B cell (primary cell): ENCODE data around the gene PRR4. TPM values are rescaled to one million over a fixed set of nuclear protein-coding genes. Genes with fewer than 3 reads are reported as not detected.

Source experiments
- ATAC-seq: fragments of 200-7000 bp; cut with Tn5 transposase; one replicate; pipeline ENCODE4 v1.10.0; 2021; ENCODE audit warnings: low read depth, mild to moderate bottlenecking, moderate number of reproducible peaks, moderate library complexity
- CTCF ChIA-PET: fragments of 350-600 bp; sonication (Branson Sonifier 250); formaldehyde crosslinking; loops from one replicate; lab custom pipeline; 2021; ENCODE audit warnings: antibody characterized with exemption, inconsistent platforms; lab: Charles Lee
- POLR2A ChIA-PET: fragments of 350-600 bp; sonication (Branson Sonifier 250); formaldehyde crosslinking; loops from one replicate; lab custom pipeline; 2021; ENCODE audit warnings: antibody characterized with exemption; lab: Charles Lee
- DNase-seq: peaks from one replicate; pipeline ENCODE4 v3.0.0; 2013
- H2AFZ ChIP-seq: 2 replicates; pipeline ENCODE4 v1.6.1; 2012; ENCODE audit warnings: mild to moderate bottlenecking, low read depth, low read length; ENCODE audit not compliant: insufficient read depth, poor library complexity, severe bottlenecking
- H3K27ac ChIP-seq, 2 donors: 1 replicate in 1 of 2; 2 replicates in 1 of 2; pipeline ENCODE4 v1.5.1; 2012 to 2013; ENCODE audit warnings: low read length in 2 of 2, mild to moderate bottlenecking in 2 of 2, moderate library complexity in 1 of 2
- H3K27me3 ChIP-seq, 4 experiments: fragments of 200-600 bp in 1 of 4; sonication (generic) in 1 of 4; replicated peaks in 1 of 4; 1 replicate in 2 of 4; 2 replicates in 2 of 4; pipeline versions ENCODE4 v1.6.1 to v1.7.0; 2013 to 2016; ENCODE audit warnings: low read length in 3 of 4, mild to moderate bottlenecking in 2 of 4, mixed read lengths in 1 of 4, moderate library complexity in 1 of 4; ENCODE audit not compliant: insufficient read depth in 4 of 4, control insufficient read depth in 3 of 4; ENCODE audit errors: control extremely low read depth in 1 of 4
- H3K36me3 ChIP-seq, 2 experiments: replicated peaks in 1 of 2; 1 replicate in 1 of 2; 2 replicates in 1 of 2; pipeline versions ENCODE4 v1.6.1 to v1.7.1; 2013; ENCODE audit warnings: low read length in 1 of 2; ENCODE audit not compliant: insufficient read depth in 2 of 2, control insufficient read depth in 1 of 2; ENCODE audit errors: control extremely low read depth in 1 of 2, extremely low read depth in 1 of 2
- H3K4me1 ChIP-seq, 2 donors: fragments of 200-600 bp in 1 of 2; sonication (generic) in 1 of 2; 1 replicate in 1 of 2; 2 replicates in 1 of 2; pipeline versions ENCODE4 v1.5.1 to v1.6.1; 2013 to 2017; ENCODE audit warnings: low read length in 2 of 2; ENCODE audit not compliant: control insufficient read depth in 2 of 2, insufficient read depth in 2 of 2
- H3K4me2 ChIP-seq: replicated peaks from 2 replicates; pipeline ENCODE3; 2012; ENCODE audit warnings: mild to moderate bottlenecking, low read depth, low read length; ENCODE audit not compliant: poor library complexity, severe bottlenecking
- H3K4me3 ChIP-seq, 5 experiments: fragments of 200-600 bp in 1 of 5; sonication (generic) in 1 of 5; 1 replicate in 3 of 5; 2 replicates in 2 of 5; pipeline versions ENCODE4 v1.5.1 to v1.7.0; 2011 to 2016; ENCODE audit warnings: low read length in 4 of 5, mild to moderate bottlenecking in 4 of 5, low read depth in 2 of 5, control low read depth in 1 of 5, moderate library complexity in 1 of 5; ENCODE audit not compliant: insufficient read depth in 1 of 5; ENCODE audit errors: control extremely low read depth in 1 of 5, extremely low read depth in 1 of 5
- H3K79me2 ChIP-seq: fragments of 200-600 bp; sonication (generic); one replicate; pipeline ENCODE4 v1.6.0; 2016; ENCODE audit warnings: low read length; ENCODE audit not compliant: control insufficient read depth, insufficient read depth
- H3K9ac ChIP-seq: fragments of 200-600 bp; sonication (generic); 2 replicates; pipeline ENCODE4 v1.6.1; 2017; ENCODE audit warnings: mild to moderate bottlenecking, low read length, moderate library complexity
- H3K9me3 ChIP-seq, 3 donors: one replicate each; pipeline versions ENCODE4 v1.6.1 to v1.7.1; 2013; ENCODE audit warnings: low read length in 2 of 3; ENCODE audit not compliant: control insufficient read depth in 2 of 3, insufficient read depth in 1 of 3; ENCODE audit errors: control extremely low read depth in 1 of 3
- H4K20me1 ChIP-seq: 2 replicates; pipeline ENCODE4 v1.6.0; 2012; ENCODE audit warnings: mild to moderate bottlenecking, low read length; ENCODE audit not compliant: insufficient read depth, control insufficient read depth, poor library complexity, severe bottlenecking
- H3K27ac Mint-ChIP-seq: one replicate; pipeline ENCODE4 v1.8.0; 2021; ENCODE audit warnings: mixed read lengths
- H3K27me3 Mint-ChIP-seq: one replicate; pipeline ENCODE4 v1.8.0; 2021; ENCODE audit warnings: mixed read lengths
- H3K4me1 Mint-ChIP-seq: one replicate; pipeline ENCODE4 v1.8.0; 2021; ENCODE audit warnings: mixed read lengths
- H3K4me3 Mint-ChIP-seq: one replicate; pipeline ENCODE4 v1.8.0; 2021; ENCODE audit warnings: mixed read lengths
- H3K9me3 Mint-ChIP-seq: one replicate; pipeline ENCODE4 v1.8.0; 2022; ENCODE audit warnings: mixed read lengths; ENCODE audit not compliant: insufficient read depth
- EZH2 ChIP-seq: IDR thresholded peaks from 2 replicates; pipeline ENCODE4 v1.6.1; 2012; ENCODE audit warnings: borderline replicate concordance, low read depth, mild to moderate bottlenecking, moderate library complexity, low read length; ENCODE audit not compliant: insufficient read depth, poor library complexity, severe bottlenecking
- WGBS: methylation state at CpG from one replicate; pipeline ENCODE4 v1.1.5; 2013; ENCODE audit warnings: missing lambda C conversion rate; ENCODE audit not compliant: insufficient coverage; 5-methylcytosine and 5-hydroxymethylcytosine counted together
- intact Hi-C: fragments of 100-400 bp; cut with micrococcal nuclease; formaldehyde crosslinking; loops from one replicate; pipeline ENCODE4 v1.10.0; 2022
- polyA plus RNA-seq: library from polyadenylated mRNA; depleted of rRNA; stranded (reverse); fragments of >200 nt; gene quantifications from 2 replicates; pipeline ENCODE4 v1.2.3, GENCODE V29; 2012
- total RNA-seq, 2 donors: library from RNA; stranded (reverse); fragments of 120-200 nt in 1 of 2; gene quantifications; 1 replicate in 1 of 2; 2 replicates in 1 of 2; pipeline versions ENCODE4 v1.2.3 to v1.2.4, GENCODE V29; 2013 to 2022
- TF ChIP-seq, protein P1 (sequence below): fragments of 200-600 bp; IDR thresholded peaks from one replicate; pipeline ENCODE4 v1.8.0; 2022; ENCODE audit warnings: antibody characterized with exemption, mild to moderate bottlenecking

Gene PRR4
- total and polyA plus RNA-seq, 2 donors (not counting 1 experiment from before 2014, with no cell fraction given) = 1.8 to 1.9 TPM

DNA sequence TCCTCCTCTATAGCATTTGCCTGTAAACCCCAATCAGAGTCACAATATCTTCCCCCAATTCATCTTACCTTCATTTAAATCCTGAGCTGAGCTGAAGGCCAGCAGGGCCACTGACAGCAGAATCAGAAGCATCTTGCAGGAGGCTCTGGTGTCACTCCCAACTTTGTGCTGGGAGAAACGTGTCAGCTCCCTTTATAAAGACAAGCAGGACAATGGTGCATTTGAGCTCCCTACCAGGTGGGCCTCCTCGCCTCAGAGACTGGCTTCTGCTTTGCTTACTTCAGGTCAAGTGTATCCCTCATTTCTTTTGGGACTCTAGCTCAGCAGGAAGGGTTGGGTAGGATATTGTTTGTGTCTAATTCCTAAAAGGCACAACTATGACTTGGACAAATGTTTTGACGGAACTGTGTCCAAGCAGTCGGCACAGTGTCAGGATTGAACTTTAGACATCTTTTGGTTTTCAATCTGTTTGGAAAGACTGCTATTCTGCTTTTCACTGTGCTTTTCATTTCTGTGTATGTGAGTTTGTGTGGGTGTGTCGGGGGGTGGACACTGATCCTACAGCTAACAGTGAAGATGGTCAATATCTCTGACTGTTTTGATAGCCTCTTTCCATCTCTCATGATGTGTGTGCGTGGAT is 34.9 kb upstream of the PRR4 start, which contains the start of gene PRH1:
PRH1 (minus strand) TSS at position 170 of the 640 bp plus-strand sequence; CDS start at position 132, 38 bp downstream.
- H3K4me1 ChIP-seq = no peaks in the 10 kb centered on the region
- ChIA-PET POLR2A (no interaction called here), CTCF (no interaction called here)
- no peak within 1 kb of the TSS for H3K27ac ChIP-seq
- WGBS = 97% methylated on average over 5 of the region's 6 CpGs
- no peak within 1 kb of the TSS for H3K9ac ChIP-seq
- H4K20me1 ChIP-seq = no peaks in the 10 kb centered on the region
- no peaks in the 10 kb centered on the region for H3K27me3 ChIP-seq
- no peak for ATAC-seq
- Mint-ChIP-seq H3K27ac (no peak within 1 kb of the TSS), H3K27me3 (no peaks in the 10 kb centered on the region), H3K9me3 (no peaks in the 10 kb centered on the region), H3K4me3 (no peak within 1 kb of the TSS), H3K4me1 (no peaks in the 10 kb centered on the region)
- no peak within 1 kb of the TSS for H3K4me3 ChIP-seq
- H2AFZ ChIP-seq = no peak within 1 kb of the TSS
- no peaks in the 10 kb centered on the region for H3K9me3 ChIP-seq
- no peak within 1 kb of the TSS for H3K4me2 ChIP-seq
- H3K36me3 ChIP-seq = no peaks in the 10 kb centered on the region
- no peak for DNase-seq
- H3K79me2 ChIP-seq = no peaks in the 10 kb centered on the region
- intact Hi-C loops = no loop called here
- no peak for TF ChIP-seq EZH2
- TF ChIP-seq, protein P1, sequence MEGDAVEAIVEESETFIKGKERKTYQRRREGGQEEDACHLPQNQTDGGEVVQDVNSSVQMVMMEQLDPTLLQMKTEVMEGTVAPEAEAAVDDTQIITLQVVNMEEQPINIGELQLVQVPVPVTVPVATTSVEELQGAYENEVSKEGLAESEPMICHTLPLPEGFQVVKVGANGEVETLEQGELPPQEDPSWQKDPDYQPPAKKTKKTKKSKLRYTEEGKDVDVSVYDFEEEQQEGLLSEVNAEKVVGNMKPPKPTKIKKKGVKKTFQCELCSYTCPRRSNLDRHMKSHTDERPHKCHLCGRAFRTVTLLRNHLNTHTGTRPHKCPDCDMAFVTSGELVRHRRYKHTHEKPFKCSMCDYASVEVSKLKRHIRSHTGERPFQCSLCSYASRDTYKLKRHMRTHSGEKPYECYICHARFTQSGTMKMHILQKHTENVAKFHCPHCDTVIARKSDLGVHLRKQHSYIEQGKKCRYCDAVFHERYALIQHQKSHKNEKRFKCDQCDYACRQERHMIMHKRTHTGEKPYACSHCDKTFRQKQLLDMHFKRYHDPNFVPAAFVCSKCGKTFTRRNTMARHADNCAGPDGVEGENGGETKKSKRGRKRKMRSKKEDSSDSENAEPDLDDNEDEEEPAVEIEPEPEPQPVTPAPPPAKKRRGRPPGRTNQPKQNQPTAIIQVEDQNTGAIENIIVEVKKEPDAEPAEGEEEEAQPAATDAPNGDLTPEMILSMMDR = no peak

DNA sequence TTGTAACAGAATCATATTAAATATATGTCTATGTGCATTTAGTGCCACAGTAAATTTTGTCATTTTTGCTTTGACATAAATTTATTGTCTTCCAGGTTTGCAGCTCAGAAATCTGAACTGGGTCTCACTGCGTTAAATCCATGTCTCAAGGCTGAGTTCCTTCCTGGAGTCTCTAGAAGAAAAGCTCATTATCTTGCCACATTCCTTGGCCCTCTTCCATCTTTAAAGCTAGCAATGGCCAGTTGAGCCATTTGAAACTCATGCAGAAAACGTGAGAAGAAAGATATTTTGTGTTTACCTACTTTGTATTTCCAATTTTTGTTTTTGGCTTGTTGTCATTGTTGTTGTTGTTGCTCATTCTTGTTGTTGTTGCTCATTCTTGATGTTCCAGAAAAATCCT is 24.1 kb upstream of the PRR4 start:
- Histone ChIP-seq H3K79me2 (no peaks in the 10 kb centered on the region), H3K27me3 (no peaks in the 10 kb centered on the region), H3K4me2 (no peak overlapping the region), H3K27ac (no peak overlapping the region), H3K9ac (no peak overlapping the region), H3K4me3 (no peak overlapping the region), H3K4me1 (no peaks in the 10 kb centered on the region), H3K9me3 (no peaks in the 10 kb centered on the region), H2AFZ (no peak overlapping the region), H4K20me1 (no peaks in the 10 kb centered on the region), H3K36me3 (peaks cover 0 to 9% of the 10 kb centered on the region in 2 experiments)
- no peak overlapping the region for H3K4me3 Mint-ChIP-seq
- no peaks in the 10 kb centered on the region for H3K27me3 Mint-ChIP-seq
- ATAC-seq = no peak
- peaks cover 8% of the 10 kb centered on the region for H3K9me3 Mint-ChIP-seq
- 100% methylated on average over 1 of the region's 2 CpGs for WGBS
- no peak for TF ChIP-seq EZH2
- TF ChIP-seq, protein P1 = no peak
- DNase-seq = no peak
- CTCF ChIA-PET = no interaction called here
- POLR2A ChIA-PET = no interaction called here
- intact Hi-C loops = no loop called here
- no peaks in the 10 kb centered on the region for H3K4me1 Mint-ChIP-seq
- no peak overlapping the region for H3K27ac Mint-ChIP-seq
